Adrenal gland (tissue), 5 donors: ENCODE measurements around the gene BEND6.
"Not testable (repeated sequence)": the region's sequence is repeated elsewhere in the genome, so short reads cannot be mapped to it uniquely, and the experiment has no call there.

Source experiments
- POLR2A ChIP-seq, 2 donors: fragments of 450-650 bp; IDR thresholded peaks; one replicate each; pipeline ENCODE4 v1.6.1; 2017; ENCODE audit warnings: antibody characterized with exemption in 2 of 2, mild to moderate bottlenecking in 2 of 2, moderate library complexity in 1 of 2
- TF ChIP-seq, protein P1 (sequence below), 6 experiments: fragments of 450-650 bp in 4 of 6; fragments of 200-600 bp in 2 of 6; sonication (generic) in 1 of 6; IDR thresholded peaks; 1 replicate in 5 of 6; 2 replicates in 1 of 6; pipeline versions ENCODE4 v1.5.1 to v1.8.0; 2016 to 2021; ENCODE audit warnings: antibody characterized with exemption in 6 of 6, mild to moderate bottlenecking in 2 of 6, moderate library complexity in 1 of 6
- donor health status: DM: no; HTN: no; CAD: no.

DNA sequence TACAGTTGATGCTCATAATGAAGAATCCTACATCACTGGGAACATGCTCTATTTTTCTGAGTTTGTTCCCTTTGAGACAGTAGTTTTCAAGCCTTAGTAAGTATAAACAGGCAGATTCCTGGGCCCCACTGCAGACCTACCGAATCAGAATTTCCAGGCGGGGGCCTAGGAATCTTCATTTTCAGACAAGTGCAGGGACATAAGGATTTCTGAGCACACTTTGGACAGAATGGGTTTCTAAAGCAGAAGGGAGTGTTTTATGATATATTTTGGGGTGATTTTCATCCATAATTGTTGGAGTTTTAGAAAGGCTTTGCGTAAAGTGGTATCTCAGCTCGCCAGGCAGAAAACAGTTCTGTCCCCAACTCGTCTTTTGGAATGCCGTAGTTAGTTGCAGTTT, 93.0 kb downstream of the BEND6 start:
- not testable (repeated sequence) for TF ChIP-seq POLR2A (IDR thresholded peaks at IDR 0.05)
- TF ChIP-seq, protein P1, sequence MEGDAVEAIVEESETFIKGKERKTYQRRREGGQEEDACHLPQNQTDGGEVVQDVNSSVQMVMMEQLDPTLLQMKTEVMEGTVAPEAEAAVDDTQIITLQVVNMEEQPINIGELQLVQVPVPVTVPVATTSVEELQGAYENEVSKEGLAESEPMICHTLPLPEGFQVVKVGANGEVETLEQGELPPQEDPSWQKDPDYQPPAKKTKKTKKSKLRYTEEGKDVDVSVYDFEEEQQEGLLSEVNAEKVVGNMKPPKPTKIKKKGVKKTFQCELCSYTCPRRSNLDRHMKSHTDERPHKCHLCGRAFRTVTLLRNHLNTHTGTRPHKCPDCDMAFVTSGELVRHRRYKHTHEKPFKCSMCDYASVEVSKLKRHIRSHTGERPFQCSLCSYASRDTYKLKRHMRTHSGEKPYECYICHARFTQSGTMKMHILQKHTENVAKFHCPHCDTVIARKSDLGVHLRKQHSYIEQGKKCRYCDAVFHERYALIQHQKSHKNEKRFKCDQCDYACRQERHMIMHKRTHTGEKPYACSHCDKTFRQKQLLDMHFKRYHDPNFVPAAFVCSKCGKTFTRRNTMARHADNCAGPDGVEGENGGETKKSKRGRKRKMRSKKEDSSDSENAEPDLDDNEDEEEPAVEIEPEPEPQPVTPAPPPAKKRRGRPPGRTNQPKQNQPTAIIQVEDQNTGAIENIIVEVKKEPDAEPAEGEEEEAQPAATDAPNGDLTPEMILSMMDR (IDR thresholded peaks at IDR 0.05), result not testable (repeated sequence)
